NCI-H82 treated with DMSO at 0.1 percent for 48 hours (cell line): ENCODE data around the gene ELMOD1.
A peak's percentile ranks its signal among the peaks of the same experiment; 100 is the strongest.

ENCODE experiments used
- DNase-seq: peaks from one replicate; lab custom pipeline; 2025; ENCODE audit not compliant: unreplicated experiment; lab: John Stamatoyannopoulos, UW

Gene ELMOD1

GRCh38 chr11:107583629-107584195, 7.2 kb upstream of the ELMOD1 start:
- DNase-seq: no peak

- no peak for DNase-seq
Observed at GRCh38 chr11:107587306-107587979, 3.5 kb upstream of the ELMOD1 start.

GRCh38 chr11:107591378-107592230, 657 bp downstream of the ELMOD1 start:
- no peak for DNase-seq

- no peak for DNase-seq
Observed at GRCh38 chr11:107592231-107592590, 1.3 kb downstream of the ELMOD1 start.

- DNase-seq: no peak
Observed at GRCh38 chr11:107592813-107593212, 1.9 kb downstream of the ELMOD1 start.

GRCh38 chr11:107593951-107594350, 3.0 kb downstream of the ELMOD1 start:
- no peak for DNase-seq

GRCh38 chr11:107594736-107595135, 3.8 kb downstream of the ELMOD1 start:
- no peak for DNase-seq

GRCh38 chr11:107598225-107599139, 7.5 kb downstream of the ELMOD1 start:
- no peak for DNase-seq

GRCh38 chr11:107605061-107606006, 14.4 kb downstream of the ELMOD1 start:
- no peak for DNase-seq

GRCh38 chr11:107606141-107606540, 15.2 kb downstream of the ELMOD1 start:
- peak; percentile 3 for DNase-seq

- DNase-seq: no peak
Observed at GRCh38 chr11:107608809-107609208, 17.9 kb downstream of the ELMOD1 start.

- no peak for DNase-seq
Observed at GRCh38 chr11:107609400-107610218, 18.7 kb downstream of the ELMOD1 start.

GRCh38 chr11:107612445-107612844, 21.5 kb downstream of the ELMOD1 start:
- no peak for DNase-seq

- no peak for DNase-seq
Observed at GRCh38 chr11:107619926-107620325, 29.0 kb downstream of the ELMOD1 start.

- DNase-seq: no peak
Observed at GRCh38 chr11:107621081-107621480, 30.1 kb downstream of the ELMOD1 start.

- no peak for DNase-seq
Observed at GRCh38 chr11:107623183-107623582, 32.2 kb downstream of the ELMOD1 start.

- no peak for DNase-seq
Observed at GRCh38 chr11:107624983-107625684, 34.2 kb downstream of the ELMOD1 start.

- DNase-seq: no peak
Observed at GRCh38 chr11:107625685-107625989, 34.7 kb downstream of the ELMOD1 start.

GRCh38 chr11:107631043-107631442, 40.1 kb downstream of the ELMOD1 start:
- no peak for DNase-seq
